Heart left ventricle (tissue), 16 donors: ENCODE results near the gene TENM3. TPM values are rescaled to one million over a fixed set of nuclear protein-coding genes. Genes with fewer than 3 reads are reported as not detected.
"Not testable (repeated sequence)": the region's sequence is repeated elsewhere in the genome, so short reads cannot be mapped to it uniquely, and the experiment has no call there.

Experiments used
- ATAC-seq, 4 donors: fragments of 200-7000 bp; cut with Tn5 transposase; one replicate each; pipeline ENCODE4 v1.9.1; 2020 to 2022; ENCODE audit warnings: moderate library complexity in 4 of 4, mild to moderate bottlenecking in 3 of 4, moderate number of reproducible peaks in 1 of 4
- DNase-seq, 5 donors: peaks; one replicate each; pipeline ENCODE4 v3.0.0-alpha.2; 2020
- H3K27ac ChIP-seq, 12 donors: fragments of 200-600 bp; sonication (generic) in 4 of 12; one replicate each; pipeline versions ENCODE4 v1.5.0 to v1.8.0; 2016 to 2022; ENCODE audit warnings: mild to moderate bottlenecking in 2 of 12
- H3K27me3 ChIP-seq, 9 donors: fragments of 200-600 bp; sonication (generic) in 2 of 9; one replicate each; pipeline versions ENCODE4 v1.5.1 to v1.8.0; 2016 to 2022; ENCODE audit warnings: mild to moderate bottlenecking in 3 of 9
- H3K36me3 ChIP-seq, 9 donors: fragments of 200-600 bp; sonication (generic) in 2 of 9; one replicate each; pipeline versions ENCODE4 v1.5.0 to v1.8.0; 2018 to 2022; ENCODE audit warnings: mild to moderate bottlenecking in 2 of 9
- H3K4me1 ChIP-seq, 12 donors: fragments of 200-600 bp; sonication (generic) in 4 of 12; one replicate each; pipeline versions ENCODE4 v1.5.0 to v1.8.0; 2016 to 2022; ENCODE audit warnings: mild to moderate bottlenecking in 3 of 12
- H3K4me3 ChIP-seq, 12 donors: fragments of 200-600 bp; sonication (generic) in 4 of 12; one replicate each; pipeline versions ENCODE4 v1.5.0 to v1.8.0; 2017 to 2022; ENCODE audit warnings: mild to moderate bottlenecking in 9 of 12, moderate library complexity in 4 of 12
- H3K9me3 ChIP-seq, 12 donors: fragments of 200-600 bp; sonication (generic) in 4 of 12; one replicate each; pipeline versions ENCODE4 v1.5.0 to v1.8.0; 2016 to 2022; ENCODE audit warnings: mild to moderate bottlenecking in 1 of 12
- CTCF ChIP-seq, 12 donors: fragments of 200-600 bp; sonication (generic) in 4 of 12; IDR thresholded peaks; one replicate each; pipeline versions ENCODE4 v1.5.0 to v1.8.0; 2018 to 2022; ENCODE audit warnings: antibody characterized with exemption in 12 of 12, mild to moderate bottlenecking in 5 of 12
- POLR2A ChIP-seq, 2 donors: fragments of 450-650 bp; IDR thresholded peaks; one replicate each; pipeline ENCODE4 v1.6.1; 2017; ENCODE audit warnings: antibody characterized with exemption in 2 of 2, mild to moderate bottlenecking in 2 of 2, moderate library complexity in 2 of 2
- WGBS, 4 donors: extraction: QIAGEN DNeasy Blood & Tissue Kit in 2 of 4; methylation state at CpG; one replicate each; pipeline versions ENCODE4 v1.1.5 to v1.1.7; 2013 to 2018; 5-methylcytosine and 5-hydroxymethylcytosine counted together
- intact Hi-C, 10 donors: fragments of 100-400 bp; cut with DNase I; formaldehyde crosslinking; loops; one replicate each; pipeline versions ENCODE4 v1.11.1 to v1.14.2; 2022
- polyA plus RNA-seq, 2 donors: library from polyadenylated mRNA; stranded (reverse); fragments of 200-250 nt; gene quantifications; one replicate each; pipeline ENCODE4 v1.2.3, GENCODE V29; 2013
- total RNA-seq, 9 donors: library from RNA; depleted of rRNA in 2 of 9; stranded (reverse); fragments of >200 nt in 2 of 9; fragmentation: NEBNext Ultra II Directional in 3 of 9; extraction: Animal tissue kit (Norgen Biotek cat#: 25700) in 3 of 9; gene quantifications; one replicate each; pipeline versions ENCODE4 v1.1.0 to v1.2.4, GENCODE V29; 2016 to 2023
- donor health status: ischemic (EF 13 %, LVEDD 7.1; RV severe dilation, severe dysfunction).
- donor health status: healthy with polysubstance abuse.
- donor health status: DM: no; HTN: yes; CAD: no.
- donor health status: DM: no; HTN: no; CAD: no.
- donor health status: ischemic (EF 25% LVEDD 6.9; RV normal size, moderate dysfunction).
- donor health status: ischemic (EF 25% LVEDD 5.7; RV mildly dilated, moderate dysfunction).
- donor health status: healthy.
- donor health status: DM: yes; HTN: yes; CAD: no.
- donor health status: ischemic (EF 35%, LVEDD 5.7; RV mildly dilated, moderate dysfunction).
- donor health status: nonischemic (EF 11% LVEDD 7.7; RV severe dilation, severe dysfunction).
- donor health status: DM: yes; HTN: yes; CAD: no.
- donor health status: PGD.
- donor health status: ischemic (EF 29% LVEDD 5.4; RV normal size, mild dysfunction).
- donor health status: nonischemic (EF 23%, LVEDD 6.1; RV moderate dilation, normal function).

TENM3 gene
- total and polyA plus RNA-seq, 11 donors: 0.19 to 10.3 (median 2.5) TPM

- H3K27ac ChIP-seq: no peak overlapping the region
- peaks cover 0 to 5% (median 0%) of the 10 kb centered on the region in 9 donors for H3K27me3 ChIP-seq
- 94 to 96% (median 95%) methylated on average over 4 of the region's 4 CpGs for whole genome bisulfite sequencing, 4 donors
- H3K36me3 ChIP-seq: no peaks in the 10 kb centered on the region
- peaks cover 0 to 13% (median 6%) of the 10 kb centered on the region in 12 donors for H3K4me1 ChIP-seq
- intact Hi-C loops: no loop called here
- H3K4me3 ChIP-seq: no peak overlapping the region
- ATAC-seq (no peak), DNase-seq (no peak)
- TF ChIP-seq CTCF (IDR thresholded peaks at IDR 0.05) (no peak), POLR2A (IDR thresholded peaks at IDR 0.05) (no peak)
- H3K9me3 ChIP-seq: peaks cover 0 to 8% (median 0%) of the 10 kb centered on the region in 12 donors
Measured at GRCh38 chr4:182810103-182810615, 567.0 kb downstream of the TENM3 start.

GRCh38 chr4:182812916-182813315 is 569.7 kb downstream of the TENM3 start:
- Histone ChIP-seq H3K9me3 (peaks cover 0 to 8% (median 0%) of the 10 kb centered on the region in 12 donors), H3K4me1 (peaks cover 0 to 8% (median 0%) of the 10 kb centered on the region in 12 donors), H3K27ac (no peak overlapping the region), H3K27me3 (no peaks in the 10 kb centered on the region), H3K36me3 (no peaks in the 10 kb centered on the region), H3K4me3 (no peak overlapping the region)
- 69 to 92% (median 88%) methylated on average over 4 of the region's 4 CpGs for WGBS, 4 donors
- intact Hi-C loops: no loop called here
- ATAC-seq: peak in 1 of 4 donors; percentile 38
- TF ChIP-seq POLR2A (IDR thresholded peaks at IDR 0.05) (no peak), CTCF (IDR thresholded peaks at IDR 0.05) (no peak)
- no peak for DNase-seq

GRCh38 chr4:182814065-182814464 is 570.9 kb downstream of the TENM3 start:
- H3K36me3 ChIP-seq, H3K4me1 ChIP-seq, H3K27me3 ChIP-seq, ATAC-seq, DNase-seq, H3K9me3 ChIP-seq, H3K27ac ChIP-seq, H3K4me3 ChIP-seq, intact Hi-C loops: not testable (repeated sequence)
- WGBS, 4 donors: 77 to 100% (median 87%) methylated on average over 4 to 9 of the region's 9 CpGs

- intact Hi-C loops: no loop called here
- H3K9me3 ChIP-seq: no peaks in the 10 kb centered on the region
- 91 to 95% (median 94%) methylated on average over 13 to 22 of the region's 22 CpGs for WGBS, 4 donors
- no peaks in the 10 kb centered on the region for H3K36me3 ChIP-seq
- no peaks in the 10 kb centered on the region for H3K4me1 ChIP-seq
- TF ChIP-seq POLR2A (IDR thresholded peaks at IDR 0.05) (no peak), CTCF (IDR thresholded peaks at IDR 0.05) (no peak)
- no peaks in the 10 kb centered on the region for H3K27me3 ChIP-seq
- peak in 1 of 4 donors; percentile 45 for ATAC-seq
- H3K27ac ChIP-seq: no peak overlapping the region
- peak in 1 of 5 donors; percentile 49 for DNase-seq
- no peak overlapping the region for H3K4me3 ChIP-seq
Measured at GRCh38 chr4:182818926-182819730, 575.9 kb downstream of the TENM3 start.
